Testis (tissue), 3 donors: ENCODE data around the gene B3GNT3. TPM values are rescaled to one million over a fixed set of nuclear protein-coding genes. Genes with fewer than 3 reads are reported as not detected.
A peak's percentile ranks its signal among the peaks of the same experiment; 100 is the strongest.

Source experiments
- DNase-seq: peaks from one replicate; pipeline ENCODE4 v3.0.0-alpha.2; 2019
- H3K27ac ChIP-seq, 2 donors: fragments of 200-600 bp; sonication (generic); one replicate each; pipeline ENCODE4 v1.5.1; 2019
- H3K27me3 ChIP-seq: fragments of 200-600 bp; sonication (generic); one replicate; pipeline ENCODE4 v1.5.1; 2019
- H3K36me3 ChIP-seq: fragments of 200-600 bp; sonication (generic); one replicate; pipeline ENCODE4 v1.5.1; 2017; ENCODE audit warnings: low read depth; ENCODE audit errors: missing control alignments
- H3K4me1 ChIP-seq: fragments of 200-600 bp; sonication (generic); one replicate; pipeline ENCODE4 v1.5.1; 2019
- H3K4me3 ChIP-seq, 2 donors: fragments of 200-600 bp; sonication (generic); one replicate each; pipeline ENCODE4 v1.5.1; 2017 to 2019
- H3K9me3 ChIP-seq: fragments of 200-600 bp; sonication (generic); one replicate; pipeline ENCODE4 v1.5.1; 2017
- POLR2A ChIP-seq: fragments of 450-650 bp; IDR thresholded peaks from one replicate; pipeline ENCODE4 v1.6.1; 2017; ENCODE audit warnings: antibody characterized with exemption, mild to moderate bottlenecking, moderate library complexity
- WGBS, 2 donors: methylation state at CpG; one replicate each; pipeline ENCODE4 v1.1.5; 2018; 5-methylcytosine and 5-hydroxymethylcytosine counted together
- intact Hi-C: fragments of 100-400 bp; cut with DNase I; formaldehyde crosslinking; loops from one replicate; pipeline ENCODE4 v1.15.1; 2023; ENCODE audit warnings: low total_unique reads
- polyA plus RNA-seq: library from polyadenylated mRNA; stranded (reverse); fragments of 350-450 nt; fragmentation: Illumina TruSeq; extraction: RNeasy Lipid Tissue Mini Kit (QIAGEN cat#74804); gene quantifications from one replicate; pipeline ENCODE4 v1.2.3, GENCODE V29; 2014; ENCODE audit warnings: low read depth, low replicate concordance; ENCODE audit not compliant: insufficient read depth
- total RNA-seq, 2 donors: library from RNA; depleted of rRNA; stranded (reverse); fragments of >200 nt; gene quantifications; one replicate each; pipeline ENCODE4 v1.2.3, GENCODE V29; 2016
- TF ChIP-seq, protein P1 (sequence below), 3 experiments: fragments of 450-650 bp in 2 of 3; fragments of 200-600 bp in 1 of 3; sonication (generic) in 1 of 3; IDR thresholded peaks; one replicate each; pipeline ENCODE4 v1.5.1; 2016 to 2019; ENCODE audit warnings: antibody characterized with exemption in 3 of 3, mild to moderate bottlenecking in 2 of 3, moderate library complexity in 1 of 3

Gene B3GNT3
- total and polyA plus RNA-seq, 3 donors from 2014 or later, result 0.19 to 0.71 (median 0.63) TPM

DNA sequence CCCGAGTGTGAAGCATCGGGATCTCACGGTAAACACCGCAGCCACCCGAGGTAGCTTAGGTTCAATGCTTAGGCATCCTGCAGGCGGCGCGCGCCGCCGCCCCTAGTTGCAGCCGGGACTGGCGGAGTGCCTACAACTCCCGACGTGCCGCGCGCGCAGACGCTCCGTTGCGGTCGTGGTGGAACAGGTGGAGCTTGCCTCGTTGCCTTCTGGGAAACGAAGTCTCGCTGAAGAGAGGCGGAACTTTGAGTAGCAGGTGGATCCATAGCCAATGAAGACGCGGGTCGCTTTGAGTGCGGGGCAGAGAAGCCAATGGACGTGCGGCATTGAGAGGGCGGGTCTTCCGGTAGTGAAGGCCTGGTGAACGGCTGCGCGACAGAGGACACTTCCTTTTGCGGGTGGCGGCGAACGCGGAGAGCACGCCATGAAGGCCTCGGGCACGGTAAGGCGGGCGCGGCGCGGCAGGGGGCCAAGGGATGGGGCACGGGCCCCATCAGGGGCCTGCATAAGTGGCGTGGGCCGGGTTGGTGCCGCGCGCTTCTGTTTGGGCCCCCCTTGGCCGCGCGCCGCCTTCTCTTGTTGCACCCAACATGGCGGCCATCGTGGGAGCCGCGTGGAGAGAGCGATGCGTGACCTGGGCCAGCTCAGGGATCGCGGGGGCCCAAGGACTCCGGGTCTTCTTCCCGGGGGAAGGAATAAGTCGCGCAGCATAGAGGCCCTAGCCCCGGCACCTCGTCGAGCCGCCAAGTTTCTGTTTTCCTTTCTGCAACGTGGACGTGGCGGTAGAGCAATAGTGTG is 64.8 kb downstream of the B3GNT3 start, which contains the start of gene RPL18A:
Gene RPL18A (plus strand): TSS at position 378 of the 798 bp plus-strand sequence. CDS start 47 bp downstream, at position 425.
- DNase-seq, result peak; percentile 100
- WGBS, 2 donors, result 1% methylated on average over 30 to 78 of the region's 80 CpGs
- intact Hi-C loops, result loop anchor here (5.0 kb wide), 1 partner anchor 133 kb away; no protein-coding TSS in a partner anchor
- Histone ChIP-seq H3K27me3 (no peaks in the 10 kb centered on the region), H3K9me3 (no peaks in the 10 kb centered on the region), H3K4me3 (peak within 1 kb of the TSS; percentile 79 to 95), H3K27ac (peak within 1 kb of the TSS; percentile 83 to 85), H3K36me3 (no peaks in the 10 kb centered on the region), H3K4me1 (peaks cover 18% of the 10 kb centered on the region)
- TF ChIP-seq, protein P1, sequence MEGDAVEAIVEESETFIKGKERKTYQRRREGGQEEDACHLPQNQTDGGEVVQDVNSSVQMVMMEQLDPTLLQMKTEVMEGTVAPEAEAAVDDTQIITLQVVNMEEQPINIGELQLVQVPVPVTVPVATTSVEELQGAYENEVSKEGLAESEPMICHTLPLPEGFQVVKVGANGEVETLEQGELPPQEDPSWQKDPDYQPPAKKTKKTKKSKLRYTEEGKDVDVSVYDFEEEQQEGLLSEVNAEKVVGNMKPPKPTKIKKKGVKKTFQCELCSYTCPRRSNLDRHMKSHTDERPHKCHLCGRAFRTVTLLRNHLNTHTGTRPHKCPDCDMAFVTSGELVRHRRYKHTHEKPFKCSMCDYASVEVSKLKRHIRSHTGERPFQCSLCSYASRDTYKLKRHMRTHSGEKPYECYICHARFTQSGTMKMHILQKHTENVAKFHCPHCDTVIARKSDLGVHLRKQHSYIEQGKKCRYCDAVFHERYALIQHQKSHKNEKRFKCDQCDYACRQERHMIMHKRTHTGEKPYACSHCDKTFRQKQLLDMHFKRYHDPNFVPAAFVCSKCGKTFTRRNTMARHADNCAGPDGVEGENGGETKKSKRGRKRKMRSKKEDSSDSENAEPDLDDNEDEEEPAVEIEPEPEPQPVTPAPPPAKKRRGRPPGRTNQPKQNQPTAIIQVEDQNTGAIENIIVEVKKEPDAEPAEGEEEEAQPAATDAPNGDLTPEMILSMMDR (IDR thresholded peaks at IDR 0.05), result peak; percentile 79 to 90 (median 89)
- TF ChIP-seq POLR2A, result peak; percentile 71

DNA sequence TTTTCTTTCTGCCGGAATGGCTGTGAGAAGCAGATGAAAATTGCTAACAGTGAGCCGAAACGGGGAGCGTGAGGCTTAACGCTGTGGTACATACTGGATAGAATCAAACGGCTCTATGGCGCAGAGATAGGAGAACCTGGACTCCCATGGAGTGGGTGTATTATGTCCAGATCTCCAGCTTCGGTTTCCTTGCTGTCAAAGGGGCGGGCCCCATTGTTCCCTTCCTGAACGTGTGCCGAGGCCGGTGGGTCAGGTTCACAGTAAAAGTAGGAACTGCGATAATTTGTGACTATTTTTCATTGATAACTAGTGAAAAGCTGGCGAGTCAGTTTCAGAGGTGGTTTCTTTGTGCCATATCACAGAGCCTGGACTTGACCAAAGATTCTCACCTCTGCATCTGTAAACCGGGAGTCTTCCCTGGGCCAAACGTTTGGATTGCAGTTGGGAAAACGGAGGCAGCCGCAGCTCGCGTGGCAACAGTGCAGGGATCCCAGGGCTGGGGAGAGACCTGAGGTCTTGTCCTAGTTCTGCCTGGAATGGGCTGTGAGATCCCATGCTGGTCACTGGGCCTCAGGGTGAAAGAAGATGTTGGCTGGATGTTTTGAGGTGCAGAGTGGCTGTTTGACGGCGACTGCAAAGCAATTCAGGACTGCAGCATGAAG is 65.5 kb downstream of the B3GNT3 start:
- no peaks in the 10 kb centered on the region for H3K9me3 ChIP-seq
- no peak for TF ChIP-seq POLR2A
- TF ChIP-seq, protein P1 (IDR thresholded peaks at IDR 0.05), result no peak
- DNase-seq, result no peak
- peaks cover 18% of the 10 kb centered on the region for H3K4me1 ChIP-seq
- no peaks in the 10 kb centered on the region for H3K36me3 ChIP-seq
- H3K27ac ChIP-seq, result peak overlapping the region; percentile 83 to 85
- H3K4me3 ChIP-seq, result peak overlapping the region; percentile 79 to 95
- WGBS, 2 donors, result 1 to 2% methylated on average over 22 of the region's 22 CpGs
- H3K27me3 ChIP-seq, result no peaks in the 10 kb centered on the region
- intact Hi-C loops, result no loop called here

DNA sequence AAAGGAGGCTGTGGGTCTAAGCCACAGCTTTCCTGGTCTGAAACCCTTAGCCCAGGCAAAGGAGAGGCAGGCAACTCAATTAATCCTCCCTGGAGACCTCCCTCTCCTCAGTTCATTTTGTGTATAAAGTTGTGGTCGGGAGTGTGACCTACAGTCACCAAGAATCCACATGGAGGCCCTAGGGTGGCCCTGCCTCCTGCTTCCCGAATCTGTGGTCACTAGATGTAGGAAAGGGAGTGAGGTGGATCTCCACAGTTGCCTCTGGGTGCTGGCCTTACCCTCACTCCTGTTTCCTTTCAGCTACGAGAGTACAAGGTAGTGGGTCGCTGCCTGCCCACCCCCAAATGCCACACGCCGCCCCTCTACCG is 66.0 kb downstream of the B3GNT3 start:
- H3K4me3 ChIP-seq, result peak overlapping the region; percentile 79 to 95
- H3K27ac ChIP-seq, result peak overlapping the region in 1 of 2 donors; percentile 85
- peaks cover 18% of the 10 kb centered on the region for H3K4me1 ChIP-seq
- H3K36me3 ChIP-seq, result no peaks in the 10 kb centered on the region
- no peaks in the 10 kb centered on the region for H3K9me3 ChIP-seq
- TF ChIP-seq POLR2A, result no peak
- TF ChIP-seq, protein P1 (IDR thresholded peaks at IDR 0.05), result no peak
- no peak for DNase-seq
- intact Hi-C loops, result no loop called here
- WGBS, 2 donors, result 39 to 44% methylated on average over 6 to 7 of the region's 7 CpGs
- no peaks in the 10 kb centered on the region for H3K27me3 ChIP-seq

DNA sequence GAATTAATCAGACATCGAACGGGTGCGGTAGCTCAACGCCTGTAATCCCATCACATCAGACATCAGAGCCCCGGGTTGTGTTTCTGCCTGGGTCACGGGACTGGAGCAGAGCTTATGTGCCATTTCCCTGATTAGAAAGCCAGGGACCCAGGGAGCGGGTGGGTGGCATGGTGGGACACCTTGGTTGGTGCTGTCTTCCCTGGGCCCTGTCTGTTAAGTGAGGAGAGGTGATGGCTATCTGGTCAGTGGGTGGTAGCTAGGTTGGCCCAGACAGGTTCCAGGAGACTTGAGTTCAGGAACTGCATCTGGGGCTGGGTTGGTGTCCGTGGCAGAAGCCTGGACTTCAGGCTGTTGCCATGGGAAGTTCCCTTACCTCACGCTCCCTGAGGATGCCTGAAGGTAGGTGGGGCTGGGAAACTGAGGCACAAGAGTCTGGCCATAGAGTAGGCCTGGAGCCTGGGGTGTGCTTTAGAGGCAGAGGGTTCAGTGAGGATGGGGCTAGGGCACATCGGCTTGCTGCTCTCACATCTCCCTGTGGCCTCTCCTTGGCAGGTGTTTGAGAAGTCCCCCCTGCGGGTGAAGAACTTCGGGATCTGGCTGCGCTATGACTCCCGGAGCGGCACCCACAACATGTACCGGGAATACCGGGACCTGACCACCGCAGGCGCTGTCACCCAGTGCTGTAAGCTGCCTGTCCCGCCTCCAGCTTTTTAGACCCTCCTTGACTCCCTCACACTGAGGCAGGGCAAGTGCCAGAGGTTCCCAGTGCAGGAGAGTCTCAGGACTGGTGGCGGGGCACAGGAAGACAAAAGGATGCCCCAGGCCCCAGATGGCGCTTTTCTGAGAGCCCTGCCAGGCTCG is 66.8 kb downstream of the B3GNT3 start:
- no peak for DNase-seq
- intact Hi-C loops, result no loop called here
- TF ChIP-seq, protein P1 (IDR thresholded peaks at IDR 0.05), result no peak
- TF ChIP-seq POLR2A, result no peak
- Histone ChIP-seq H3K9me3 (no peaks in the 10 kb centered on the region), H3K4me1 (peaks cover 18% of the 10 kb centered on the region), H3K27ac (no peak overlapping the region), H3K4me3 (no peak overlapping the region), H3K27me3 (no peaks in the 10 kb centered on the region), H3K36me3 (no peaks in the 10 kb centered on the region)
- 70 to 79% methylated on average over 18 to 23 of the region's 23 CpGs for WGBS, 2 donors
